M059J (cell line): ENCODE data around the gene EDEM2. TPM values are rescaled to one million over a fixed set of nuclear protein-coding genes. Genes with fewer than 3 reads are reported as not detected.
"Not testable (repeated sequence)": the region's sequence is repeated elsewhere in the genome, so short reads cannot be mapped to it uniquely, and the experiment has no call there.

Experiments used
- DNase-seq: peaks from one replicate; pipeline ENCODE4 v3.0.0-alpha.2; 2012; ENCODE audit warnings: low read depth
- total RNA-seq: library from RNA; depleted of rRNA; stranded (reverse); fragments of >200 nt; shearing (Covaris generic); gene quantifications from 2 replicates; pipeline ENCODE4 v1.2.3, GENCODE V29; 2014; rRNA removed

Gene EDEM2
- total RNA-seq, 1 experiment from 2014 or later = 80.3 TPM

- DNase-seq = peak; percentile 17
Measured at GRCh38 chr20:35087791-35088190, 59.3 kb downstream of the EDEM2 start.

DNA sequence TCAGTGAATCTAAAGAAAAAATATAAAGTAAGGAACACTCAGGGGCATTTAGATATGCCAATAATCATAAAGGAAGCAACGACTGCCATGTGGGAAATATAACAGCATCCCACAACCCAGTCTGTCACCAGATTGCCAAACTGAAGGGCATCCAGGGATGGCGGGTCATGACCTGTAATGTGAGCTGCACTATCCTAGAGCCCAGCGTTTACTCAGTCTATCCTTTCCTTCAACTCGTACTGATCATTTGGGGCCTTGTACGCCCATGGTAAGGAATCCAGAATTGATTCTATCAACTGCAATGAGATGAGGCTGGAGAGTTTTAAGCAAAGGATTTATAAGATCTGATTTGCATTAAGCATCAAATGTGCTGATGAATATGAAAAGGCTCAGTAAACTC lies 59.8 kb downstream of the EDEM2 start:
- DNase-seq = no peak

DNA sequence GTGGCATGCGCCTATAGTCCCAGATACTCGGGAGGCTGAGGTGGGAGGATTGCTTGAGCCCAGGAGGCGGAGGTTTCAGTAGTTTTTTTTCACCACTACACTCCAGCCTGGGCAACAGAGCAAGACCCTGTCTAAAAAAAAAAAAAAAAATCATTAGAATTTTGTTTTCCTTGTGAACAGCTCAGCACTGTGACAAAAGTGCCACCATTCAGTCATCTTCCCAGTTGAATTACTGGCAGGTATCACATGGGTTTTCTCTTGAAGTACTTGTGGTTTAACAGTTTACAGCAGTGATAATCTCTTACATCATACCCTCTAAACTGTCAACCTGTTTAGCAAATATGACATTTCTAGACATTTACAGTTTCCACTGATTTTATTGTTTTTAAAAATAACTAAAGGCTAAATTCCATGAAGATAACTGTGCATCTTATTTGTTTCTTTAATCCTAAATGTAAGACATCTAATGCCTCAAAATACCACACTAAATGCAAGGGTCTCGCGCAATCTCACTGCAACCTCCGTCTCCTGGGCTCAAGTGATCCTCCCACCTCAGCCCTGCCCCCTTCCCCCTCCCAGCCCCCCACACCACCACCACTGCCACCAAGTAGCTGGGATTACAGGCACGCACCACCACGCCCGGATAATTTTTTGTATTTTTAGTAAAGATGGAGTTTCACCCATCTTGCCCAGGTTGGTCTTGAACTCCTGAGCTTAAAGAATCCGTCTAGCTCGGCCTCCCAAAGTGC lies 61.5 kb downstream of the EDEM2 start:
- DNase-seq = peak; percentile 45

- DNase-seq = no peak
Measured at GRCh38 chr20:35084998-35085397, 62.1 kb downstream of the EDEM2 start.

DNA sequence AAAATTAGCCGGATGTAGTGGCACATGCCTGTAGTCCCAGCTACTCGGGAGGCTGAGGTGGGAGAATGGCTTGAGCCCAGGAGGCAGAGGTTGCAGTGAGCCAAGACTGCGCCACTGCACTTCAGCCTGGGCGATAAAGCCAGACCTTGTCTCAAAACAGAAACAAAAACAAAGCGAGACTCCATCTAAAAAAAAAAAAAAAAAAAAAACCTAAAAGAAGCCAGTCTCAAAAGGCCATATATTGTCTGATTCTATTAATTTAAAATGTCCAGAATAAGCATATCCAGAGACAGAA lies 66.8 kb downstream of the EDEM2 start:
- DNase-seq = not testable (repeated sequence)

DNA sequence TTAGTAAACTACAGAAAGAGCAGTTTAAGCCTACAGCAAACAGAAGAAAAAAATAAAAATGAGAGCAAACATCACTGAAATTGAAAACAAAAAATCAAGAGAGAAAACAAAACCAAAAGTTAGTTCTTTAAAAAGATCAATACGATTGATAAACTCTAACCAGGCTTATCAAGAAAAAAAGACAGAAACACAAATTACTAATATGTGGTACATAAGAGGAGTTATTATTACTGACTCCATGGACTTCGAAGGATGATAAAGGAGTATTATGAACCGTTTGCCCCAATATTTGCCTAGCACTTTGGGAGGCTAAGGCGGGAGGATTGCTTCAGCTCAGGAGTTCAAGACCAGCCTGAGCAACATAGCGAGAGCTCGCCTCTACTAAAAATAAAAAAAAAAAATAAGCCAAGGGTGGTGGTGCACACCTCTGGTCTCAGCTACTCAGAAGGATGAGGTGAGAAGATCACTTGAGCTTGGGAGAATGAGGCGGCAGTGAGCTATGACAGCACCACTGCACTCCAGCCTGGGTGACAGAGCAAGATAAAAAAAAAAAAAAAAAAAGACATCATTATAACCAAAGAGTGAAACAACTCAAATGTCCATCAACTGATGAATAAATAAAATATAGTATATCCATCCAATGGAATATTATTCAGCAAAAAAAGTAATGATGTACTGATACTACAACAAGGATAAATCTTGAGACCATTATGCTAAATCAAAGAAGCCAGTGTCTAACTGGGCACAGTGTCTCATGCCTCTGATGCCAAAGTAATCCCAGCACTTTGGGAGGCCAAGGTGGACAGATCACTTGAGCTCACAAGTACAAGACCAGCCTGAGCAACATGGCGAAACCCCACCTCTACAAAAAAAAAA lies 67.4 kb downstream of the EDEM2 start:
- no peak for DNase-seq

- DNase-seq = no peak
Measured at GRCh38 chr20:35077872-35078271, 69.3 kb downstream of the EDEM2 start.

DNA sequence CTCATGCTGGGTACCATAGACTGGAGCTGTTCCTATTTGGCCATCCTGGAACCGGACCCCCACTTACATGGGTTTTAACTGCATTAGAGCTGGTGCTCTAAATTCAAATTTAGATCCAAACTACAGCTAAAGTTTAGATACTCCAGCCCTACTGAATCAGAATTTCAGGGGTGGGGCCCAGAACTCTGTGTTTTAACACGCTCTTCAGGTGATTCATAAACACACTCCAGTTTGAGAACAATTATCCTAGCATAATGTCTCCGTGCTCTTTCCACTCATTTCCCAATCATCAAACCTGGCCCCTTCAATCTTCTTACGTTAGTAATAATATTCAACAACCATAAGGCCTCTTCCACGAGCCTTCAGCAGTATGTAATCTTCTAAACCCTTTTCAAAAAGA lies 69.8 kb downstream of the EDEM2 start:
- DNase-seq = no peak

DNA sequence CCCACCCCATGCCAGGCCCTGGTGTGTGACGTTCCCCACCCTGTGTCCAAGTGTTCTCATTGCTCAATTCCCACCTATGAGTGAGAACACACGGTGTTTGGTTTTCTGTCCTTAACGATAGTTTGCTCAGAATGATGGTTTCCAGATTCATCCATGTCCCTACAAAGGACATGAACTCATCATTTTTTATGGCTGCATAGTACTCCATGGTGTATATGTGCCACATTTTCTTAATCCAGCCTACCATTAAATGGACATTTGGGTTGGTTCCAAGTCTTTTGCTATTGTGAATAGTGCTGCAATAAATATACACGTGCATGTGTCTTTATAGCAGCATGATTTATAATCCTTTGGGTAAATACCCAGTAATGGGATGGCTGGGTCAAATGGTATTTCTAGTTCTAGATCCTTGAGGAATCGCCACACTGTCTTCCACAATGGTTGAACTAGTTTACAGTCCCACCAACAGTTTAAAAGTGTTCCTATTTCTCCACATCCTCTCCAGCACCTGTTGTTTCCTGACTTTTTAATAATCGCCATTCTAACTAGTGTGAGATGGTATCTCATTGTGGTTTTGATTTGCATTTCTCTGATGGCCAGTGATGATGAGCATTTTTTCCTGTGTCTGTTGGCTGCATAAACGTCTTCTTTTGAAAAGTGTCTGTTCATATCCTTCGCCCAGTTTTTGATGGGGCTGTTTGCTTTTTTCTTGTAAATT lies 75.5 kb downstream of the EDEM2 start:
- DNase-seq = not testable (repeated sequence)

GRCh38 chr20:35066194-35066593 lies 80.9 kb downstream of the EDEM2 start:
- no peak for DNase-seq

Other genes starting within 250 kb of the EDEM2 start
- gene GSS, start 191.5 kb downstream of the EDEM2 start, total RNA-seq = 112 and 121 TPM in 2 replicates
- gene MYH7B, start 191.5 kb downstream of the EDEM2 start, total RNA-seq = 0.05 TPM in 1 of 2 replicates, not detected in the other
- gene TRPC4AP, start 54.5 kb downstream of the EDEM2 start, total RNA-seq = 90.6 and 94.4 TPM in 2 replicates
- gene PROCR, start 24.7 kb upstream of the EDEM2 start, total RNA-seq = 58.9 and 60.0 TPM in 2 replicates
- 1.7 and 4.4 TPM in 2 replicates for gene MMP24, start 79.4 kb upstream of the EDEM2 start, total RNA-seq
- 10.6 and 19.4 TPM in 2 replicates for gene MMP24OS, start 130.8 kb upstream of the EDEM2 start, total RNA-seq
- 303 and 313 TPM in 2 replicates for gene EIF6, start 137.4 kb upstream of the EDEM2 start, total RNA-seq
- 0.02 TPM in 1 of 2 replicates, not detected in the other for gene FAM83C, start 145.1 kb upstream of the EDEM2 start, total RNA-seq